GM21576 (cell line): ENCODE results near the gene RTN3.

ENCODE experiments used
- ATAC-seq: cut with Tn5 transposase; IDR thresholded peaks from one replicate; pipeline ENCODE4 v1.9.1; 2021; ENCODE audit warnings: mild to moderate bottlenecking, moderate library complexity; ENCODE audit not compliant: unreplicated experiment

Gene RTN3

GRCh38 chr11:63729326-63729725 lies 48.0 kb downstream of the RTN3 start:
- ATAC-seq, result no peak

- ATAC-seq, result no peak
These were observed 55.6 kb downstream of the RTN3 start for GRCh38 chr11:63736864-63737263.

DNA sequence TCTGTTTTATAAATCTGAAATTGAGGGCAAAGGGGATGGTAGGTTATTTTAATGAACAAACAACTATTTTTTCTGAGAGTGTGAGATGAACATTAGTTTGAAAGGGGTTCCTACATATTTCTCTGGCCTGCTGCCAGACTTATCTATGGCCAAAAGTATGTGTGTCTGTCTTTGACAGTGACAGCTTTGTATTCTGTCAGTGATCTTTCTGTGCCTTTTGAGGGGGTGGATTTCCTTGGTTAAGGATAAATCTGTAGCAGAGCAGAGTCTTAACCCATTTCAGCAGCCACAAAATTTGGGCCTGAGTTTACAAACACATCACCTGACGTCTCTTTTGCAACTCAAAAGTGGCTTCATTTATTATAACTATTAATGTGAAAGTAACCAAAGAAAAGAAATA lies 56.4 kb downstream of the RTN3 start:
- ATAC-seq, result no peak

DNA sequence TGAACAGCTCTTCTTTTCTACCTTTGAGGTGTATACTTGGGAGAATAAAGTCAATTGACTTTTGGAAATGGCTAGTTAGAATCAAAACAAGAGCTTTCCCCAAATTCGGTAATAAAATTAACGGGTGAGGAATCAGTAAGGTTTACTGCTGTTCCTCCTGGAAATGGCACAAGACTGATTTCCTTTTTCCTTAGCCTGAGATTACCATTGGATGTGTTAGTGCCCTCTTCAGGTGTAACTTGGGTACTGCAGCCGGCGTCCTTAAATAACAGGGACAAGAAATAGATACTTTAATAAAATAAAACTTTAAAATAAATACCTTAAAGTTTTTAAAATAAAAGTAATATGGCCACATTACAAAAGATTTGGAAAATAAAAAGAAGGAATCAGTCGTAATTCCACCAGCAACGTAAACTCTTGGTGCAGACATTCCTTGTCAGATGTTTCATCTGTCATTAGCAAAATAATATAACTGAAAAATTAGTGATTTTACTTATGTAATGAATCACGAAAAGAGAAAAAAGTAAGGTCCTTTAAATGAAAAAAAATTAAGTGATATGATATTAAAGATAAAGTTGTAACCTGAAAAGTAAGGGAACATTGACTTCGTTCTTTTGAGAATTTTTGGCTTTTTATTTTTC lies 57.5 kb downstream of the RTN3 start:
- no peak for ATAC-seq

GRCh38 chr11:63745304-63746170 lies 64.2 kb downstream of the RTN3 start:
- ATAC-seq, result no peak

DNA sequence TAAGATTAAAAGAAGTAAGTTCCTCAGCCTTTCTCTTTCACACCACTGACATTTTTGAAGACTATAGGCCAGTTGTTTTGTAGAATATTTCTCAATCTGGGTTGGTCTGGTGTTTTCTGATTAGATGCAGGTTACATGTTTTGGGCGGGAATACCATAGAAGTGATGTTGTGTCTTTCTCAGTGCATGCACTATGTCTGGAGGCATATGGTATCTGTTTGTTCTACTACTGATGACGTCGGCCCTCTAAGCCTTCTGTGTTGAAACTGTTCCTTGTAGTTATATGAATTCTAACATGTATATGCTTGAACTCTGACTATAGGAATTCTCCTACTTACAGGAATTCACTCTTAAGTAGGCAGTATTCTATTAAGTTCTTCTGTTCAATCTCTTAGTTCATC lies 65.7 kb downstream of the RTN3 start:
- ATAC-seq, result no peak

DNA sequence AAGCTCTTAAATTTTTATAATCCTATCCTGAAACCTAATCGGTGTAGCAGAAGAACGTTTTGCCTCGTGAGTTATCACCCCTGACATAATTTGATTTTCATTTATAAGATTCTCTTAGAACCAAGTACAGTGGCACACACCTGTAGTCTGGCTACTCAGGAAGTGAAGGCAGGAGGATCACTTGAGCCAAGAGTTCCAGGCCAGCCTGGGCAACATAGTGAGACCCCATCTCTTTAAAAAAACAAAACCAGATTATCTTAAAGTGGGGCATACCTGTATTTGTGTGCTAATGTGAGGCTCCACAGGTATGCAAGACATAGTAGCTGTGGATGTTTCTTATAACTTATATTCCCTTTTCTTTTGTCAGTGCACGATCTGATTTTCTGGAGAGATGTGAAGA lies 68.3 kb downstream of the RTN3 start:
- ATAC-seq, result no peak

DNA sequence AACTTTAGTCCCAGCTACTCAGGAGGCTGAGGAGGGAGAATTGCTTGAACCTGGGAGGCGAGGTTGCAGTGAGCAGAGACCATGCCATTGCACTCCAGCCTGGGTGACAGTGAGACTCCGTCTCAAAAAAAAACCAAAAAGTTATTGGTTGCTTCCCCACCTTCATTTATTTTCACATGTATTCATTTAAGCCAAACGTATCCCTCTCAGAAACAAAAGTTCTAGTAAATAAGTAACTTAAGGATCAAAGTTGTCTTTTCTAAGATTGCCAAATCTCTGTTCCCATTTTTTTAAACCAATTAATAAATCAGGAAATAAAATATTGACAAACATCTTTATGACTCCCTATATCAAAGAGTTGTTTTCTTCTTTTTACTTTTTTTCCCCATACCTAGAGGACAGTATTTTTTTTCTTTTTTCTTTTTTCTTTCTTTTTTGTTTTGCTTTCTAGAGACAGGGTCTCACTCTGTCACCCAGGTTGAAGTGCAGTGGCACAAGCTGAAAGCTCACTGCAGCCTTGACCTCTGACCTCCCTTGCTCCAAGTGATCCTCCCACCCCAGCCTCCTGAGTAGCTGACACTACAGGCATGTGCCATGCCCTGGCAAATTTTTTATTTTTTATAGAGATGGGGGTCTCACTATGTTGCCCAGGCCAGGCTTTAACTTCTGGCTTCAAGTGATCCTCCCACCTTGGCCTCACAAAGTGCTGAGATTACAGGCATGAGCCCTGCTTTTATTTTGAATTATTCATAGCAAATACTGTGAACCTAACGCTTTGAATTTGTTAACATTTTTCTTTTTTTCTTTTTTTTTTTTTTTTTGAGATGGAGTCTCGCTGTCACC lies 75.8 kb downstream of the RTN3 start:
- ATAC-seq, result no peak

- no peak for ATAC-seq
These were observed 79.3 kb downstream of the RTN3 start for GRCh38 chr11:63760487-63761079.

GRCh38 chr11:63761188-63761587 lies 79.9 kb downstream of the RTN3 start:
- ATAC-seq, result no peak

DNA sequence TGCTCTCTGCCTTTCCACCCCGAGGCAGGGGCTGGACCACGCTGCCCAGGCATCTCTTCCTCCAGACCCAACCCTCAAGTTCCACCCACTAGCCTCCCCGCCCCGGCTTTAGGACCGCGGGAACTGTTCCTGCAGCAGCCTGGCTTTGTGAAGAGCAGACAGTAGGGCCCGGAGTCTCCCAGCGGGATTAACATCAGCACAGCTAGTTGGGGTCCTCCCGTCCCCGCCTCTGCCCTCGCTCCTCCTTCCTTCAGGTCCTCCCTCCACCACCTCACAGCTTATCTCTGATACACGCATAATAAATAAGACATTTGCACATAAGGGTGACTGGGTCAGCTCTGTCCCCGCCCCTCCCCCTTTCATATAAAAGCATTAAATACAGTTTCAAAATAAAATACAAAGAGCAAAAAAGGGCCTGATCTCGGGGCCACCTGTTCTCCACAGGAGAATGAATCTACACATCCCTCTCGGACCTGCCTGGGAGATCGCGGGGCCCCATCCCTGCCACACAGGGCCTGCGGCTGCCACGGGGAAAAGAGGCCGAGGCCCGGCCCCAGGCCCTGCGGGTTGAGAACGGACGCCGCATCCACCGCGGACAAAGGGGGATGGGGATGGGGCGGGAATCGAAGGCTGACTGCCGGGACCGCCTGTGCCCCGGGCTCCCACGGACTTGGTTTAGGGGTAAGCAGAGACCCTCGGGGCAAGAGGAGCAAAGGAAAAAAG lies 80.8 kb downstream of the RTN3 start:
- ATAC-seq, result no peak

GRCh38 chr11:63762654-63763495 lies 81.6 kb downstream of the RTN3 start:
- ATAC-seq, result no peak

GRCh38 chr11:63763496-63764339 lies 82.4 kb downstream of the RTN3 start:
- no peak for ATAC-seq

DNA sequence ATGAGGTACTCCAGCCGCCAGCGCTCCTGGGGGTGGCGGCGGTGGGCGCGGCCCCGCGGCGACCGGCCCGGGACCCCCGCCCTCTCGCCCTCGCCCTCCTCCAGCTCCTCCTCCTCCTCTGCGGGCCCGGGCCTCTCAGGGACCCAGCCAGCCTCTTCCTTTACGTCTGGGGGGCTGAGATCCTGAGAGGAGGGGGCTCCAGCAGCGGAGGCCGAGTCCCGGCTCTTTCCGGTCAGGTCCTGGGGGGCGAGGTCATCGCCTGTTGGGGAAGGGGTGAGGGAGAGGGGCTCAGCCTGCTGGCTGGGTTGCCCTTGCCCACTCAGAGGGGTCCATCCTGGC lies 83.0 kb downstream of the RTN3 start:
- no peak for ATAC-seq

GRCh38 chr11:63764679-63765647 lies 83.7 kb downstream of the RTN3 start:
- no peak for ATAC-seq

- ATAC-seq, result no peak
These were observed 84.5 kb downstream of the RTN3 start for GRCh38 chr11:63765688-63766241.

- ATAC-seq, result no peak
These were observed 85.4 kb downstream of the RTN3 start for GRCh38 chr11:63766531-63767235.
